HFFc6 (cell line): ENCODE results near the gene TUFM. TPM values are rescaled to one million over a fixed set of nuclear protein-coding genes. Genes with fewer than 3 reads are reported as not detected.

Experiments
- DNase-seq: peaks from one replicate; pipeline ENCODE4 v3.0.0-alpha.2; 2018
- H3K27ac Mint-ChIP-seq: 2 replicates; pipeline ENCODE4 v1.8.0; 2020; ENCODE audit warnings: mild to moderate bottlenecking, mixed read lengths
- H3K27me3 Mint-ChIP-seq: 2 replicates; pipeline ENCODE4 v1.8.0; 2021; ENCODE audit warnings: mild to moderate bottlenecking, moderate library complexity, mixed read lengths; ENCODE audit not compliant: insufficient read depth
- H3K36me3 Mint-ChIP-seq: 2 replicates; pipeline ENCODE4 v1.8.0; 2021; ENCODE audit warnings: low read depth, mixed read lengths
- H3K4me1 Mint-ChIP-seq: 2 replicates; pipeline ENCODE4 v1.8.0; 2020; ENCODE audit warnings: low read depth, mixed read lengths
- H3K4me3 Mint-ChIP-seq: 2 replicates; pipeline ENCODE4 v1.8.0; 2020; ENCODE audit warnings: mild to moderate bottlenecking, moderate library complexity, mixed read lengths
- H3K9me3 Mint-ChIP-seq: 2 replicates; pipeline ENCODE4 v1.8.0; 2020; ENCODE audit warnings: mild to moderate bottlenecking, mixed read lengths
- CTCF ChIP-seq: fragments of 200-600 bp; sonication (generic); IDR thresholded peaks from 2 replicates; pipeline ENCODE4 v1.5.0; 2021; ENCODE audit warnings: antibody characterized with exemption, mild to moderate bottlenecking
- total RNA-seq, 6 experiments: library from RNA; stranded (reverse); fragmentation: NEBNext Ultra II Directional; extraction: Animal tissue kit (Norgen Biotek cat#: 25700); gene quantifications; 2 replicates in 1 of 6; 3 replicates in 5 of 6; pipeline ENCODE4 v1.2.3, GENCODE V29; 2021

The TUFM gene
- total RNA-seq, 6 experiments from 2014 or later = 140 to 194 (median 158) TPM

GRCh38 chr16:28865001-28865688 is 19.0 kb upstream of the TUFM start:
- H3K4me1 Mint-ChIP-seq = peaks cover 14% of the 10 kb centered on the region
- TF ChIP-seq CTCF = no peak
- peak overlapping the region; percentile 98; the same call in 1 of the 2 replicates for H3K27ac Mint-ChIP-seq
- no peaks in the 10 kb centered on the region for H3K9me3 Mint-ChIP-seq
- H3K36me3 Mint-ChIP-seq = peaks cover 5% of the 10 kb centered on the region; the same call in 1 of the 2 replicates
- DNase-seq = no peak
- H3K4me3 Mint-ChIP-seq = peak overlapping the region; percentile 98
- H3K27me3 Mint-ChIP-seq = peaks cover 3% of the 10 kb centered on the region

- no peaks in the 10 kb centered on the region for H3K9me3 Mint-ChIP-seq
- H3K4me1 Mint-ChIP-seq = peaks cover 14% of the 10 kb centered on the region
- peak overlapping the region; percentile 98 for H3K4me3 Mint-ChIP-seq
- peak overlapping the region; percentile 98 for H3K27ac Mint-ChIP-seq
- H3K27me3 Mint-ChIP-seq = peaks cover 3% of the 10 kb centered on the region
- peak; percentile 30 for DNase-seq
- TF ChIP-seq CTCF = no peak
- H3K36me3 Mint-ChIP-seq = peaks cover 5% of the 10 kb centered on the region; the same call in 1 of the 2 replicates
Measured at GRCh38 chr16:28863929-28864793, 18.0 kb upstream of the TUFM start.

GRCh38 chr16:28859326-28859725 is 13.2 kb upstream of the TUFM start:
- Mint-ChIP-seq H3K4me3 (no peak overlapping the region), H3K4me1 (peaks cover 2% of the 10 kb centered on the region), H3K27me3 (no peaks in the 10 kb centered on the region; the same call in none of the 2 replicates), H3K27ac (peak overlapping the region; percentile 6; the same call in 1 of the 2 replicates), H3K9me3 (no peaks in the 10 kb centered on the region), H3K36me3 (no peaks in the 10 kb centered on the region; the same call in 1 of the 2 replicates)
- TF ChIP-seq CTCF = no peak
- DNase-seq = no peak

DNA sequence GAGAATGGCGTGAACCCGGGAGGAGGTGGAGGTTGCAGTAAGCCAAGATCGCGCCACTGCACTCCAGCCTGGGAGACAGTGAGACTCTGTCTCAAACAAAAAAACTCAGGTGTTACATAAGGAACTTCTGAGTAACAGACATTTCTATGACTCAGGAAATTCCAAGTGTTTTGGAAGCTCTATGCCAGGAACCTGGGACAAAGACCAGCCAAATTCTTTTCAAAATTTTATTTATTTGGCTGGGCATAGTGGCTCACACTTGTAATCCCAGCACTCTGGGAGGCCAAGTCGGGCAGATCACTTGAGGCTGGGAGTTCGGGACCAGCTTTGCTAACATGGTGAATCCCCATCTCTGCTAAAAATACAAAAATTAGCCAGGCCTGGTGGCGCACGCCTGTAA is 12.3 kb upstream of the TUFM start:
- no peak overlapping the region for H3K27ac Mint-ChIP-seq
- TF ChIP-seq CTCF = no peak
- DNase-seq = no peak

GRCh38 chr16:28846933-28847273 is 755 bp upstream of the TUFM start:
- Mint-ChIP-seq H3K36me3 (peaks cover 19% of the 10 kb centered on the region), H3K4me3 (peak overlapping the region; percentile 95), H3K9me3 (no peaks in the 10 kb centered on the region), H3K27me3 (peaks cover 2% of the 10 kb centered on the region), H3K4me1 (peaks cover 15% of the 10 kb centered on the region), H3K27ac (peak overlapping the region; percentile 91)
- no peak for DNase-seq
- TF ChIP-seq CTCF = no peak

More for the DNA sequence above, 12.3 kb upstream of the TUFM start:
- H3K4me1 Mint-ChIP-seq = no peaks in the 10 kb centered on the region
- no peaks in the 10 kb centered on the region; the same call in 1 of the 2 replicates for H3K36me3 Mint-ChIP-seq
- H3K4me3 Mint-ChIP-seq = no peak overlapping the region
- H3K9me3 Mint-ChIP-seq = no peaks in the 10 kb centered on the region
- no peaks in the 10 kb centered on the region; the same call in none of the 2 replicates for H3K27me3 Mint-ChIP-seq
